Mononuclear cell (primary cell): ENCODE results near the gene RUFY1. TPM values are rescaled to one million over a fixed set of nuclear protein-coding genes. Genes with fewer than 3 reads are reported as not detected.
A peak's percentile ranks its signal among the peaks of the same experiment; 100 is the strongest.
"Not testable (repeated sequence)": the region's sequence is repeated elsewhere in the genome, so short reads cannot be mapped to it uniquely, and the experiment has no call there.

Source experiments
- H3K27me3 ChIP-seq: 2 replicates; pipeline ENCODE4 v1.6.0; 2011; ENCODE audit warnings: low read length, control low read depth; ENCODE audit not compliant: insufficient read depth
- H3K4me1 ChIP-seq: 2 replicates; pipeline ENCODE4 v1.5.1; 2011; ENCODE audit warnings: mild to moderate bottlenecking, low read length, control low read depth; ENCODE audit not compliant: insufficient read depth
- H3K4me3 ChIP-seq: 2 replicates; pipeline ENCODE4 v1.5.1; 2011; ENCODE audit warnings: mild to moderate bottlenecking, low read length, moderate library complexity
- H3K9me3 ChIP-seq: 2 replicates; pipeline ENCODE4 v1.5.1; 2011; ENCODE audit warnings: low read depth, mild to moderate bottlenecking, control low read depth, low read length
- total RNA-seq: library from RNA; depleted of rRNA; stranded (reverse); fragments of >200 nt; gene quantifications from one replicate; pipeline ENCODE4 v1.2.3, GENCODE V29; 2012

Gene RUFY1
- total RNA-seq, 1 donor: 68.8 TPM

- Histone ChIP-seq H3K4me3 (no peak overlapping the region), H3K9me3 (no peaks in the 10 kb centered on the region), H3K4me1 (peaks cover 36% of the 10 kb centered on the region), H3K27me3 (no peaks in the 10 kb centered on the region)
Observed at GRCh38 chr5:179617930-179618329, 67.6 kb downstream of the RUFY1 start.

GRCh38 chr5:179618923-179619554 lies 68.7 kb downstream of the RUFY1 start:
- no peak overlapping the region for H3K4me3 ChIP-seq
- H3K27me3 ChIP-seq: no peaks in the 10 kb centered on the region
- no peaks in the 10 kb centered on the region for H3K9me3 ChIP-seq
- peaks cover 37% of the 10 kb centered on the region for H3K4me1 ChIP-seq

- H3K9me3 ChIP-seq: no peaks in the 10 kb centered on the region
- H3K4me1 ChIP-seq: peaks cover 44% of the 10 kb centered on the region
- no peaks in the 10 kb centered on the region for H3K27me3 ChIP-seq
- H3K4me3 ChIP-seq: no peak overlapping the region
Observed at GRCh38 chr5:179619776-179620175, 69.4 kb downstream of the RUFY1 start.

- no peaks in the 10 kb centered on the region for H3K9me3 ChIP-seq
Observed at GRCh38 chr5:179620293-179620692, 69.9 kb downstream of the RUFY1 start.

GRCh38 chr5:179620703-179621350 lies 70.5 kb downstream of the RUFY1 start:
- Histone ChIP-seq H3K4me3 (no peak overlapping the region), H3K9me3 (no peaks in the 10 kb centered on the region), H3K4me1 (peaks cover 48% of the 10 kb centered on the region), H3K27me3 (no peaks in the 10 kb centered on the region)

More at GRCh38 chr5:179620293-179620692, 69.9 kb downstream of the RUFY1 start:
- no peak overlapping the region for H3K4me3 ChIP-seq
- peaks cover 48% of the 10 kb centered on the region for H3K4me1 ChIP-seq
- H3K27me3 ChIP-seq: no peaks in the 10 kb centered on the region

- H3K4me1 ChIP-seq: peaks cover 48% of the 10 kb centered on the region
- H3K9me3 ChIP-seq: no peaks in the 10 kb centered on the region
- no peaks in the 10 kb centered on the region for H3K27me3 ChIP-seq
- H3K4me3 ChIP-seq: peak overlapping the region; percentile 96
Observed at GRCh38 chr5:179621551-179622214, 71.3 kb downstream of the RUFY1 start.

GRCh38 chr5:179623003-179623905 lies 72.9 kb downstream of the RUFY1 start, which contains the start of gene HNRNPH1:
TSS of gene HNRNPH1 (minus strand) at chr5:179623671. CDS start at chr5:179623133, 538 bp downstream.
- Histone ChIP-seq H3K27me3 (no peaks in the 10 kb centered on the region), H3K4me1 (peaks cover 42% of the 10 kb centered on the region), H3K4me3 (peak within 1 kb of the TSS; percentile 96), H3K9me3 (no peaks in the 10 kb centered on the region)

- Histone ChIP-seq H3K4me1 (peaks cover 37% of the 10 kb centered on the region), H3K9me3 (no peaks in the 10 kb centered on the region), H3K27me3 (no peaks in the 10 kb centered on the region), H3K4me3 (peak overlapping the region; percentile 96)
Observed at GRCh38 chr5:179623906-179624741, 73.8 kb downstream of the RUFY1 start.

GRCh38 chr5:179624841-179625271 lies 74.5 kb downstream of the RUFY1 start:
- H3K27me3 ChIP-seq: no peaks in the 10 kb centered on the region
- H3K4me3 ChIP-seq: no peak overlapping the region
- peaks cover 35% of the 10 kb centered on the region for H3K4me1 ChIP-seq
- H3K9me3 ChIP-seq: no peaks in the 10 kb centered on the region

GRCh38 chr5:179633501-179634369 lies 83.4 kb downstream of the RUFY1 start:
- H3K4me1 ChIP-seq, H3K27me3 ChIP-seq, H3K9me3 ChIP-seq, H3K4me3 ChIP-seq: not testable (repeated sequence)

- H3K4me3 ChIP-seq, H3K4me1 ChIP-seq, H3K27me3 ChIP-seq, H3K9me3 ChIP-seq: not testable (repeated sequence)
Observed at GRCh38 chr5:179634370-179635172, 84.2 kb downstream of the RUFY1 start.

- not testable (repeated sequence) for H3K27me3 ChIP-seq, H3K9me3 ChIP-seq, H3K4me3 ChIP-seq, H3K4me1 ChIP-seq
Observed at GRCh38 chr5:179639296-179639695, 88.9 kb downstream of the RUFY1 start.

GRCh38 chr5:179641745-179642144 lies 91.4 kb downstream of the RUFY1 start:
- H3K4me1 ChIP-seq, H3K4me3 ChIP-seq, H3K27me3 ChIP-seq, H3K9me3 ChIP-seq: not testable (repeated sequence)
